HG03095 (cell line): ENCODE measurements around the gene FOXO6.

Source experiments
- ATAC-seq: cut with Tn5 transposase; IDR thresholded peaks from one replicate; pipeline ENCODE4 v1.9.1; 2021; ENCODE audit warnings: moderate library complexity; ENCODE audit not compliant: unreplicated experiment

FOXO6 gene

DNA sequence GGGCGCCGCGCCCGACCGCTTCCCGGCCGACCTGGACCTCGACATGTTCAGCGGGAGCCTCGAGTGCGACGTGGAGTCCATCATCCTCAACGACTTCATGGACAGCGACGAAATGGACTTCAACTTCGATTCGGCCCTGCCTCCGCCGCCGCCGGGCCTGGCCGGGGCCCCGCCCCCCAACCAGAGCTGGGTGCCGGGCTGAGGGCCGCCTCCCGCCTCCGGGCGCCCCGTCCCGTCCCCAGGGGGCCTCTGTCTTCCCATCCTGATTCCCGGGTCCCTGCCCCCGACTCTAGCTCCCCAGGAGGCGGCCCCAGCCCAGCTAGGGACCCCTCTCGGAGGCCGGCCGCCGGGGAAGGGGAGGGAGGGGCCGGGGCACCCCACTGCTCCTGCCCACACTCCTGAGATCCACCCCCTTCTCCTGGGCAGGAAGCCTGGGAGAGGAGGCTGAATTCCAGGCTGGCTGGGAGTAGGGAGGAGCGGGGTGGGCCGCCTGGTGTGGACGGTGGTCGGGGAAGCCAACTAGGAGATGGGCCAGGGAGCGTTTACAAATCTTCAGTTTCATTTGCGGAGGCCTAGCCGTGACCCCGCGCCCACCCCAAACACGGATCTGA lies 21.4 kb downstream of the FOXO6 start:
- ATAC-seq, result no peak

- ATAC-seq, result no peak
Observed at GRCh38 chr1:41383094-41383852, 22.0 kb downstream of the FOXO6 start.

- ATAC-seq, result no peak
Observed at GRCh38 chr1:41384579-41384978, 23.3 kb downstream of the FOXO6 start.

DNA sequence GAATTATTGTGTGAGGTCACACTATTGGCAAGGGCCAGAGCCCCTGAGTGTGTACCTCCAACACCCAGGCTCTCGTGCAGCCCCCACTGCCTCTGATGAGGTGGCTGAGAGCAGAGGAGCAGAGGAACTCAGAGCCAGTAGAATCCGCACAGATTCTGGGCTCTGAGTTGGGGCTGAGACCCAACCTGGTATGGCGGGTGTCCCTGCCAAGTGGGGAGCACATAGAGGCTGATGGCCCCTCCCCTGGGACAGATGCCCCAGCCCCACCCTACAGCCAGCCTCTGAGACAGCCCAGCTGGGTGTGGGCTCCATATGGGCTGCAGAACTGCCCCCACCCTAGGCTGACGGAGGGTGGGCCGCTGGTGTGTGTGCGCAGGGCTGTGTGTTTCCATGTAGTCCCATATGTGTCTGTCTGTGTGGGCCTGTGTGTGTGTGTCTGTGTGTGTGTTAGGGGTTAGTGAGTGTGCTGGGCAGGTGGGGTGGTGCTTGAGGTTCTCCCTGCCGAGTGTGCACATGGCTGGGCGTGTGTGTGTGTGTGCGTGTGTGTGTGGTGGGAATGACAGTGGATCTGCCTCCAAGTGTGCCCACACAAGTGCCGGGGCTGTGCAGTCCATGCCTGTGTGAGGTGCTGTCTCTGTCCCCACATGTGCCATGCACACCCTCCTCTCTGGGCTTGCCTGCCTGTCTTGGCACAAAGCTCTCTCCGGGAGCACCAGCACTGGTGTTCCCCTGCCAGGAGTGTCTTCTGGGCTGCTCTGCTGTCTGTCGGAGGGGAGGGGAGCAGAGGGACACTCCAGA lies 24.4 kb downstream of the FOXO6 start:
- no peak for ATAC-seq

- ATAC-seq, result no peak
Observed at GRCh38 chr1:41386196-41386663, 25.0 kb downstream of the FOXO6 start.

DNA sequence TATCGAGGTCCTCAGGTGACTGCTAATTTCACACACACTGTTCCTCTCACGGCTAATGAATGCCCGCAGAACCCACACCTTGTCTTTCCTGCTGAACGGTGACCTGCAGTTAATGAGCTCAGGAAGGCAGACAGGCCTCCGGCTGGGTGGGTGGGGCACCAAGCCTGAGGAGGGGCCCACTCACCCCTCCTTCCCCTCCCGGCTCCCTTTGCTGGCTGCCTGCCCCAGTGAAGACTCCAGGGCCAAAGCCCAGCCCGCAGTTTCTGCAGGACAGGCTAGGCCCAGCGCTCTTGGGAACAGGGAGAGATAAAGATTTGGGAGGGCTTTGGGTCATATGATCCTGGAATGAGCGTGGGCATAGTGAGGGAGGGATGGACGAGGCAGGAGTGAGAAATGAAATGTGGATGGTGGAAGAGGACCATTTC lies 26.4 kb downstream of the FOXO6 start:
- no peak for ATAC-seq

DNA sequence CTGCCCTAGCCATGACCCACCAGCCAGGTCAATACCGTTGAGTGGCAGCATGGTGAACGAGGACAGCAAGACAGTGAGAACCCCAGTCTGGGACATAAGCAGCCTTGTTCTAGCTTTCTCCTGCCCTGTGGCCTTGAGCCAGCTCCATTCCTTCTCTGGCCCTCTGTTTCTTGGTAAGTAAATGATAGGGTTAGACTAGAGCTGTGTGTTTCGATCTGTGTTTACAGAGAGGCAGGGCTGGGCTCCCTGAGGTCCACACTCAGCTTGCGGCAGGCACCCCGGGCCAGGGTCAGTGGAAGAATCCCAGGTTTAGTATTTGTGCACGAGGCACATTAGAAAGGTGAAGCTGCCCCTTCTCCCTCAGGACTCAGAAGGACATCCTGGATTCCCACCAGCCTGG lies 27.3 kb downstream of the FOXO6 start:
- ATAC-seq, result no peak

GRCh38 chr1:41389009-41389408 lies 27.8 kb downstream of the FOXO6 start:
- ATAC-seq, result no peak

DNA sequence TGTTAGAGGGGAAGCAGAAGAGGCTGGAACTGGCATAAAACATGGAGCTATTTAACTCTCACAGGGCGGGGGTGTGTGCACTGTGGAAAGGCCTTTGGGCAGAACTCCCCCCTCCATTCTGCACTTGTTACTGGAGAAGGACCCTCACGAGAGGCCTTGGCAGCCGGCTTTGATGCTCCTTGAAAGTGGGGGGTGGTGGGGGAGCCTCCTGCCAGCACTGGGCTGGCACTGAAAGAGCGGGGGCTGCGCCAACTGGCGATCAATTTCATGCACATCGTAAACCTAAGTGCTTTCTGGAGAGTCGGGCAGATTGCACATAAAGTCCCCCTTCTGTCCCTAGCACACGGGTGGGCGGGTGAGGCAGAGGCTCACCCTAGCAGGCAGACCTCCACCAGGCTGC lies 28.9 kb downstream of the FOXO6 start:
- ATAC-seq, result no peak

- ATAC-seq, result no peak
Observed at GRCh38 chr1:41390573-41390972, 29.3 kb downstream of the FOXO6 start.

GRCh38 chr1:41391834-41392527 lies 30.7 kb downstream of the FOXO6 start:
- ATAC-seq, result no peak

- no peak for ATAC-seq
Observed at GRCh38 chr1:41392528-41392924, 31.3 kb downstream of the FOXO6 start.

DNA sequence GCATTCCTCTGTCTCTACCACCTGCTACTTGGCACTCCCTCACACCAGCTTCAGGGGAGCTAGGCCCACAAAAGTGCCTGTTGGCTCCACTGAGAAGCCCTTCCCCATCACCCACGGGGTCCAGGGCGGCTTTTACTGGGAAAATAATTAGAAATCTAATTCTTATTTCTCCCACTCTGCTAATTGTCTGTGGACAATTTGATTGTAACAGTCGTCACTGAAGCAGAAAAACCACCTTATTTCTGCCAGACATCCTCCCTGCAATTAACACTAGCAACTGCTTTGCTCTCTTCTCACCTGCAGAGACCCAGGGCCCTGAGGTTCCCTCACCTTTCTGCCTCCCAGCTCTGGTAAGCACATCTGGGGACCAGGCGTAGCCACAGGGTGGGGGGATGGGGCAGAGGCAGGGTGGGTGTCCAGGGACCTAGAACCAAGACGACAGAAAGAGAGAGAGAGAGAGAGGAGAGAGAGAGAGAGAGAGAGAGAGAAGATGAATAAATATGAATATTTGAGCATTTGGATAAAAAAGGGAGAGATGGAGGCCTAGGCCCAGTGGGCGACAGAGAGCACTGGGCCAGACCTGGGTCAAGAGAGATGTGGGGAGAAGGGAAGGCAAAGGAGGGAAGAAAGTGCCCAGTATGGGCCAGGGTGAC lies 32.6 kb downstream of the FOXO6 start:
- ATAC-seq, result no peak

DNA sequence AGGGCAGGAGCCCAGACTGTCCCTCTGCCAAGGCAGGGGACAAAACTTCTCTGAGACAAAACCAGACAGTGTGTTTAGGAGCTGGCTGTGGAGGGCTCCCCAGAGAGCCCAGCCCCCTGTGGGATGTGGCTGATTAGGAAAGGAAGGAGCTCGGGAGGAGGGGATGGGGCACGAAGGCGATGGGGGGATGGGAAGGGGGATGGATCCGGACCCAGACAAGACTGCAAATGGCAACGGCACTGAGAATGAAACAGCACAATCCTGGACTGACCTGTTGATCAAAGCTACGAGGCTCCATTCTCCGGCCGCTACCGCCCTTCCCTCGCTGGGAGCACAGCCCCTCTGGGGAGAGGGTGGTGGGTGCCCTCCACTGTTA lies 33.1 kb downstream of the FOXO6 start:
- no peak for ATAC-seq

- ATAC-seq, result no peak
Observed at GRCh38 chr1:41394959-41395956, 34.0 kb downstream of the FOXO6 start.

- no peak for ATAC-seq
Observed at GRCh38 chr1:41396084-41396483, 34.9 kb downstream of the FOXO6 start.

- ATAC-seq, result no peak
Observed at GRCh38 chr1:41397020-41397419, 35.8 kb downstream of the FOXO6 start.

DNA sequence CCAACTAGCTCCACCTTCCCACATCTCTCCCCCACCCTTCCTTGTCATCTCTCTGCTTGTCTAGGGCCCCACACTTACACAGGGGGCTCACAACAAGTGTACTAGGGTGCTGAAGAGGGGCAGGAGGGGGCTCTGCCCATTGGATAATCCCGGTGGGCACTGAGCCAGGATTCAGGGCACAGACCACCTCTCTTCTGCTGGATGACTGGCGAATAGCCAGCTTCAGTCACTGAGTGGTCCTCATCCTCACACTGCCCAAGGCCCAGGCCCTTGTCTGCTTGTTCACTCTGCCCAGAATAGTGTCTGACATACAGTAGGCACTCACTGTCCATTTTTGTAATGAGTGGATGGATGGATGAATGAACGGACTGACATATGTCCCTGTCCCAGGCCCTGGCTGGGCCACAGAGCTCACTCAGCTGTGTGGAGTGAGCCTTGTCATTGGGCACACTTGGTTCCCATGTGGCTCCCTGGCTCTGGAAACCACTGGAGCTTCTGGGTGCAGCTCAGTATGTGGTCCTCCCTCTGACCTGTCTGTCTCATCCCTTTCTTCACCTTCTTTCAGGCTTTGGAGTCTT lies 36.6 kb downstream of the FOXO6 start:
- no peak for ATAC-seq

DNA sequence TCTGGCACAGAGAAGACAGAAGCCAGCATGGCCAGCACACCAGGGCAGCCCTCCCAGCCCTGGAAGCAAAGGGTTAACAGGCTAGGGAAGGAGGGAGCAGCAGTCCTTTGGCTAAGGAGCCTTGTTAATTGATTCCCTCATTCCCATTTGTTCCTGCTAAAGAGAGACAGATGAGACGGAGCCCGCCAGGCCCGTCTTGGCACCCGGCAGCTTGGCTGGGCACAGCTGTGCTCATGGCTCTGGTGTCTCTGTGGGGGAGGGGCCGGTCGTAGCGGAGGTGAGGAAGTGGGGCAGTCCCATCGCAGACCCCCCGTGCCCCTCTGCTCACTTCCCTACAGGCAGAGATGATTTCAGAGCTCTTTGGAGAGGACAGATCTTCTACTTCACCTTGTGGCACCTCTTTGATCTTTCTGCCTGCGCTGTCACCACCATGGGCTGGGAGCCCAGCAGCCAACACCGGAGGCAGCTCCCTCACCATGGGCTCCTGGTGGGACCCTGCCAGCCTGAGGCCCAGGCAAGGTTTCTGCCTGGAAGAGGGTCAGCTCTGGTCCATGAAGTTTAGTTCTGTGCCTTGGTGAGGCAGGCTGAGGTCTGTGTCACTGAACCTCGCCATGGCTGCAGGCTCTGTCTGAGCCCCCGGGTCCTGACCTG lies 38.0 kb downstream of the FOXO6 start:
- no peak for ATAC-seq
